Fibroblast of gingiva (primary cell): ENCODE data around the gene RAB3GAP1.
A peak's percentile ranks its signal among the peaks of the same experiment; 100 is the strongest.
"Not testable (repeated sequence)": the region's sequence is repeated elsewhere in the genome, so short reads cannot be mapped to it uniquely, and the experiment has no call there.

Source experiments
- DNase-seq: peaks from one replicate; pipeline ENCODE4 v3.0.0-alpha.2; 2011; ENCODE audit warnings: low read depth

Gene RAB3GAP1

GRCh38 chr2:135055182-135055786 is 3.2 kb downstream of the RAB3GAP1 start:
- peak; percentile 62 for DNase-seq

DNA sequence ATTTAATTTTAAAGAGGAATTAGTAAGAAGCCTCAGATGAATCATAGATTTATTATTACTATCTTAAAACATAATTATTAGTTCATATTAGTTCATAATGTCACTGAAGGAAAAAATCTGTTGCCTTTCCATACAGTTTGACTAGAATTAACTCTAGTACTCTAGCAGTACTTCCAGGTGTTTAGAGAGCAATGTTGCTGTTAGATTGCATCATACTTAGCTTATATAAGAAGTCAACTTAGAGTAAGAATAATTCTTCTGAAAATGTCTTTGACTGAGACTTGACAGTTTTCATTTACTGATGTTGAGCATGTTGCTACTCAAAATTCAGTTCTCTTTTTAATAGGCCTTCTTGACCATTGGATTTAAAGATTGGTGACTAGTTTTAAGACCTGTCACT is 4.7 kb downstream of the RAB3GAP1 start:
- DNase-seq, result no peak

DNA sequence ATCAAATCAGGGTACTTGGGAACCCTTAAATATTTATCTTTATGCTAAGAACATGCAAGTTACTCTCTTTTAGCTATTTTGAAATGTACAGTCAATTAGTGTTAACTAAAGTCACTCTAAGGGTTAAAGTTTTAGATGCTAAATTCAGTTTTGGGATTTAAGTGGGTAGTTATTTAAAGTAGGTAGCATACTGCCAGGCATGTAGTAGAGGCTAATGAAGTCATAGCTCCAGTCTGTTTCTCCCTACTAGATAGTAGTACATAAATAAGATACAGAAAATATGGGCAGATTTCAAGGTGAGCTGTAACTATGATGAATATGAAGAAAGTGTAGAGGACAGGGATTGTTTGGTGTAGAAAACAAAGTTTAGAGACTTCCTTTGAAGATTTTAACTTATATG is 7.5 kb downstream of the RAB3GAP1 start:
- DNase-seq, result no peak

DNA sequence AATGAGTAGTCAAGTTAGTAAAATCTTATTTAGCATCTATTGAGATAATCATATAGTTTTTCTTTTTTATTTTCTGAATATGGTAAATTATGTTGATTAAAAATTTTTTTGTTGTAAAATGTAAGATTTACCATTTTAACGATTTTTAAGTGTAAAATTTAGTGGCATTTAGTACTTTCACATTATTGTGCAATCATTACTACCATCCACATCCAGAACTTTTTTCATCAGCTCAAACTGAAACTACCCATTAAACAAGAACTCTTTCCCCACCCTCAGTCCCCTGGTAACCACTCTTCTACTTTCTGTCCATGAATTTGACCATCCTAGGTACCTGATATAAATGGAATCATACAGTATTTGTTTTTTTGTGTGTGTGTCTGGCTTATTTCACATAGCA is 11.1 kb downstream of the RAB3GAP1 start:
- DNase-seq, result no peak

DNA sequence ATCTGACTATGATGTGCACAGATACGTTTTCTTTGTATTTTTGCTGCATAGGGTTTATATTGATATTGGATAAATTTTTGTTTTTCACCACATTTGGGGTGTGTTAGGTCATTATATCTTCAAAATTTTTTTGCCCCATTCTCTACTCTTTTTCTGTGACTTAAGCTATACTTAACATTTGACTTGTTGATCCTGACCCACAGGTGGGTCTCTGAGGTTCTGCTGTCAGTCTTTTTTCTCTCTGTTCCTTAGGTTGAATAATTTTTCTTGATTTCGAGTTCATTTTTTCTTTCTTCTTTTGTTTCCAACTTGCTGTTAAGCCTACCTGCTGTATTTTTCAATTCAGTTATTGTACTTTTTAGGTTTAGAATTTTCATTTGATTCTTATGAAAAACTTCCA is 12.1 kb downstream of the RAB3GAP1 start:
- no peak for DNase-seq

DNA sequence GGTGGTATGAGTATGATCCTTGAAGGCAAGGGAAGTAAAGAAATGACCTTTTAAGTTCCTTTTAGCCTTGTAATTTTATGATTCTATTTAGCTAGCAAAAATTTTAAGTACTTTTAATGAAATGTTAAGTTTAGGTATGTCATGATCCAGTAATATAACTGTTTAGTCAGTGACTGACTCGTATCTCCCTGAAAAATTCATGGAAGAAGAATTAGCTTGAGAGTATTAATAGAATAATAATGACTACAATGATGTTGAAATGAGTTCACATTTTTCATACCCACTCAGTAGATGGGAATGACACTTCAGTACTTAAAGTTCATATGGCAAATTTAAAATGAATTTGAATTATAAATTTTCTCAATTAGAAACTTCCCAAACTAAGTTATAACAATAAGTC is 14.6 kb downstream of the RAB3GAP1 start:
- no peak for DNase-seq

DNA sequence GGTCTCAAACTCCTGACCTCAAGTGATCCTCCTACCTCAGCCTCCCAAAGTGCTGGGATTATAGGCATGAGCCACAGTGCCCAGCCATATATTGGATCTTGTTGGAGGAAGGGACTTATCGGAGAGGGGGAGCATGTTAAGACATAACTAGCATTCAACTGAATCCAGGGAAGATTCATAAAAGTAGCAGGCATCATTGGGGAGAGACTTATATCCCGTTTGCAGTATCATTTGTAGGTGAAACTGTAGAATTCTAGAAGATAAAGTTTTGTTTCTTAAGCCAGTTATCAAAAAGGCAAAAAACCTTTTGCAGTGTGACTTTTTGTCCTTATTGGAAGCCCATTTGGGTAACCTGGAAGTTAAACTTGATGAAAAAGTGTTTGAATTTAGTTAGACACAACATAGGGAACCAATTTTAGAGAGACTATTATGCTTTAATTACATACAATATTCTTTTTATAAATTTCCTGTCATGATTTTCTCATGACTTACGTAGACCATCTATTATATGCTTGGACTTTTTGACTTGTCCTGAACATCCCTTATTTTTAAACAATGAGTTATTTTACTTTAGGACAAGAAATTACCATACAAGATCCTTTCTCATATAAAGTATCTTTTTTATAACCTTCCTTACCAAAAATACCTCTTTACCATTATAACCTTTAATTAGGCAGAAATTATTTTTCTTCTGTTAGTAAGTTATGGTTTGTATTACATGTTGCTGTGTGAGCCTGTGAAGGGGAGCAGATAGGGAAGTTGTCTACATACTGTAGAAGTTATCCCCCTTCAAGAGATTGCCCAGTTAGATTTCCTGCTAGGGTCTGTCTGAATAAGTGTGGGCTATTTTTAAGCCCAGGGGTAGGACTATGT is 20.3 kb downstream of the RAB3GAP1 start:
- no peak for DNase-seq

- DNase-seq, result no peak
Observed at GRCh38 chr2:135074216-135074615, 22.1 kb downstream of the RAB3GAP1 start.

GRCh38 chr2:135076556-135076955 is 24.5 kb downstream of the RAB3GAP1 start:
- no peak for DNase-seq

- DNase-seq, result no peak
Observed at GRCh38 chr2:135078417-135078816, 26.3 kb downstream of the RAB3GAP1 start.

GRCh38 chr2:135086222-135086621 is 34.1 kb downstream of the RAB3GAP1 start:
- no peak for DNase-seq

DNA sequence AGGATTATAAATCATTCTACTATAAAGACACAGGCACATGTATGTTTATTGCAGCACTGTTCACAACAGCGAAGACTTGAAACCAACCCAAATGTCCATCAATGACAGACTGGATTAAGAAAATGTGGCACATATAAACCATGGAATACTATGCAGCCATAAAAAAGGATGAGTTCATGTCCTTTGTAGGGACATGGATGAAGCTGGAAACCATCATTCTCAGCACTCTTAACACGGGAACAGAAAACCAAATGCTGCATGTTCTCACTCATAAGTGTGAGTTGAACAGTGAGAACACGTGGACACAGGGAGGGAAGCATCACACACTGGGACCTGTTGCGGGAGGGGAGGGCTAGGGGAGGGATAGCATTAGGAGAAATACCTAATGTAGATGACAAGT is 37.5 kb downstream of the RAB3GAP1 start:
- DNase-seq, result not testable (repeated sequence)

- DNase-seq, result no peak
Observed at GRCh38 chr2:135091681-135092080, 39.6 kb downstream of the RAB3GAP1 start.

DNA sequence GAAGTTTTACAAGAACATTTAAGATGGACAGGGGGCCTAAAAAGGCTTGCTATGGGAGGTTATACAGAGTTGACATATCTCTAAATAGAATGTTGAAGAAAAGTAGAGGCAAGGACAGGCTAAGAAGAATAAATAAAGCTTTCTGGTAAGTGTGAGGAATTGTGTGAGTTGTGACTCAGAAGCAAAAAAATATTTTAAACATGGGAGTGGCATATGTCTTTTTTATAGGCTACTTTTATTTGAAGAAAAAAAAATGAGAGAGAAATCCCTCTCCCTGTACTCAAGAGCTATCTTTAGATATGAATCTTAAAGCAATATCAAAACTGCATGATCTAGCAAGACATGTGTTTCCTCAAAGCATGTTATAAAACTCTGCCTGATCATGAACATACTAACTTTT is 41.1 kb downstream of the RAB3GAP1 start:
- no peak for DNase-seq

GRCh38 chr2:135093670-135094330 is 41.7 kb downstream of the RAB3GAP1 start:
- DNase-seq, result no peak

GRCh38 chr2:135094508-135094907 is 42.4 kb downstream of the RAB3GAP1 start:
- DNase-seq, result no peak

DNA sequence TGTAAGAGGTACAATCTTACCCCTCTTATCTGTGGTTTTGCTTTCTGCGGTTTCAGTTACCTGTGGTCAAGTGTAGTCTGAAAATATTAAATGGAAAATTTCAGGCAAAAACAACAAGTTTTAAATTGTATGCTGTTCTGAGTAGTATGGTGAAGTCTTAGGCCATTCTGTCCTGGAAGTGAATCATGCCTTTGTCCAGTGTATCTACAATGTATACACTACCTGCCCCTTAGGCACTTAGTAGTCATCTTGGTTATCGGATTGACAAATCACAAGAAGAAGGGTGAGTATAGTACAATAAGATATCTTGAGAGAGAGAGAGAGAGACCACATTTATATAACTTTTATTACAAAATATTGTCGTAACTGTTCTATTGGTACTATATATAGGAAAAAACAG is 43.5 kb downstream of the RAB3GAP1 start:
- DNase-seq, result no peak

DNA sequence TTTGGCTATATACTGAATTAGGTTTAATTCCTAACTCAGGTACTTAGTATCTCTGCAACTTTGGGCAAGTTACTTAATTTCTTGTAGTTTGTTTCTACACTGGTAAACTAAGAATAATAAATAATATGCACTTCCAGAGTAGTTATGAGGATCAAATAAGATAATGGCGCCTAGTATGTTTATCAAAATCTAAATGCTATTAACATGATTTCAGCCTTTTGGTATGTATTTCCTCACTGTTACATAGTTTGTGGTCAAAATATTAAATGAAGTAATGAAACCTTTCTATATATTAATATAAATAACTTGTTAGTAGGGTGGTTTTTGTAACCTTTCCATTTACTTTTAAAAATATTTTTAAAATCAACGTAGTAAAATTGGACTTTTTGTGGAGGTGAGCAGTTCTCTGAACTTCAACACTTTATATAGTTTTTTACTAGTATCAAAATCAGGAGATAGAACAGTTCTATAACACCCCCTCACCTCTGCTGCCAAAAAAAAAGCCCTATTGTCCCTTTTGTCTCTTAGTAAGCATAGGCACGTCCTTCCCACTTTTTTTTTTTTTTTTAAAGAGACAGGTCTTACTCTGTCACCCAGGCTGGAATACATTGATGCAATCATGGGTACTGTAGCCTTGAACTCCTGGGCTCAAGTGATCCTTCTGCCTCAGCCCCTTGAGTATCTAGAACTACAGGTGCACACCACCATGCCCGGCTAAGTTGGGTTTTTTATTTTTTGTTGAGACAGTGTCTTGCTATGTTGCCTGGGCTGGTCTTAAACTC is 44.8 kb downstream of the RAB3GAP1 start:
- DNase-seq, result no peak

GRCh38 chr2:135097532-135098231 is 45.6 kb downstream of the RAB3GAP1 start:
- DNase-seq, result no peak

DNA sequence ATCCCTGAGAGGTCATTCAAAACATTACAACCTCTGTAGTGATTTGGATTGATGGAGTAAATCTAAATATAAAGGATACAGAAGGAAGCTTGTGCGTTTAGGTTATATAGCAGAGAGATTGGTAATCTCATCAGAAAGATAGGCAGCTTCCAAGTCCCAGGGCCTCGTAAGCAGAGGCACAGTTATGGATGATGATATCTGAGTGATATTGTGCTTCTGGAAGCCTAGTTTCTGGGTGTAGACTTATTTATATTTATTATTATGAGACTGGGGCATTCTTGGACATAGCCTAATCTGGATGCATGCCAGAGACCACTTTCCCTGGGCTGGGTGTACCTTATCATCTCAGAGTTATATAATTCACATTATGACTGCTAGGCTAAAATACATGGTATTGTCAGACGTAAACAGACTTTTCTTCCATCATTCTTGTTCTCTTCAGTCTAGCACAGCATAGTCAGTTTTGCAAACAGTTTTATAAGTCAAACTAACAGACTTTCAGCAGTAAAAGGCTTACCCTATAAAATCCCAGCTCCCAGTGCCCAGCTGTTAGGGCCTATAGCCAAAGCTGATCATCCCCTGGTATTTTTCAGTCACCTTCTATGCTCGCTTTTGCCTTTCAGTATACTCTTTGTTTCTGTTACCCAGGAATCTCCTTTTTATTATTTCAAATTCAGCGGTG is 47.9 kb downstream of the RAB3GAP1 start:
- no peak for DNase-seq

- no peak for DNase-seq
Observed at GRCh38 chr2:135103843-135104242, 51.8 kb downstream of the RAB3GAP1 start.
